Glutamatergic neuron (in vitro differentiated cells): ENCODE measurements around the gene MAPK13. TPM values are rescaled to one million over a fixed set of nuclear protein-coding genes. Genes with fewer than 3 reads are reported as not detected.

Source experiments
- DNase-seq: peaks from one replicate; pipeline ENCODE4 v3.0.0; 2022
- H3K27ac Mint-ChIP-seq: one replicate; pipeline ENCODE4 v1.8.0; 2020; ENCODE audit warnings: mild to moderate bottlenecking, mixed read lengths, inconsistent platforms; ENCODE audit not compliant: unreplicated experiment
- H3K27me3 Mint-ChIP-seq: one replicate; pipeline ENCODE4 v1.8.0; 2020; ENCODE audit warnings: mild to moderate bottlenecking, moderate library complexity, mixed read lengths, inconsistent platforms; ENCODE audit not compliant: unreplicated experiment
- H3K36me3 Mint-ChIP-seq: one replicate; pipeline ENCODE4 v1.8.0; 2020; ENCODE audit warnings: mild to moderate bottlenecking, mixed read lengths, inconsistent platforms; ENCODE audit not compliant: unreplicated experiment
- H3K4me1 Mint-ChIP-seq: one replicate; pipeline ENCODE4 v1.8.0; 2020; ENCODE audit warnings: mild to moderate bottlenecking, low read depth, mixed read lengths, inconsistent platforms; ENCODE audit not compliant: unreplicated experiment
- H3K4me3 Mint-ChIP-seq: one replicate; pipeline ENCODE4 v1.8.0; 2020; ENCODE audit warnings: mild to moderate bottlenecking, mixed read lengths, inconsistent platforms; ENCODE audit not compliant: unreplicated experiment
- H3K9me3 Mint-ChIP-seq: one replicate; pipeline ENCODE4 v1.8.0; 2020; ENCODE audit warnings: mild to moderate bottlenecking, moderate library complexity, mixed read lengths, inconsistent platforms; ENCODE audit not compliant: unreplicated experiment
- CTCF ChIP-seq: fragments of 200-600 bp; sonication (generic); IDR thresholded peaks from one replicate; pipeline ENCODE4 v1.5.0; 2021; ENCODE audit not compliant: partially characterized antibody, unreplicated experiment
- total RNA-seq: library from RNA; stranded (reverse); fragmentation: NEBNext Ultra II Directional; extraction: Animal tissue kit (Norgen Biotek cat#: 25700); gene quantifications from one replicate; pipeline ENCODE4 v1.2.1, GENCODE V29; 2021; ENCODE audit not compliant: unreplicated experiment

Gene MAPK13
- total RNA-seq, 1 donor from 2014 or later = 4.2 TPM

GRCh38 chr6:36150283-36150682 lies 20.0 kb downstream of the MAPK13 start:
- no peaks in the 10 kb centered on the region for H3K4me1 Mint-ChIP-seq

GRCh38 chr6:36154286-36154685 lies 24.0 kb downstream of the MAPK13 start:
- peaks cover 10% of the 10 kb centered on the region for H3K36me3 Mint-ChIP-seq

More at GRCh38 chr6:36150283-36150682, 20.0 kb downstream of the MAPK13 start:
- no peak for TF ChIP-seq CTCF
- DNase-seq = no peak
- Mint-ChIP-seq H3K4me3 (no peak overlapping the region), H3K27ac (no peak overlapping the region), H3K27me3 (peaks cover 5% of the 10 kb centered on the region), H3K9me3 (peaks cover 4% of the 10 kb centered on the region), H3K36me3 (peaks cover 10% of the 10 kb centered on the region)

GRCh38 chr6:36155662-36156061 lies 25.3 kb downstream of the MAPK13 start:
- Mint-ChIP-seq H3K36me3 (peaks cover 10% of the 10 kb centered on the region), H3K27ac (no peak overlapping the region), H3K4me1 (no peaks in the 10 kb centered on the region), H3K9me3 (peaks cover 3% of the 10 kb centered on the region), H3K4me3 (no peak overlapping the region), H3K27me3 (peaks cover 2% of the 10 kb centered on the region)
- DNase-seq = no peak
- no peak for TF ChIP-seq CTCF

More at GRCh38 chr6:36154286-36154685, 24.0 kb downstream of the MAPK13 start:
- Mint-ChIP-seq H3K4me3 (no peak overlapping the region), H3K27ac (no peak overlapping the region), H3K27me3 (peaks cover 2% of the 10 kb centered on the region), H3K4me1 (no peaks in the 10 kb centered on the region), H3K9me3 (peaks cover 3% of the 10 kb centered on the region)
- no peak for DNase-seq
- no peak for TF ChIP-seq CTCF

- Mint-ChIP-seq H3K36me3 (peaks cover 10% of the 10 kb centered on the region), H3K4me3 (no peak overlapping the region), H3K9me3 (peaks cover 5% of the 10 kb centered on the region), H3K27me3 (peaks cover 2% of the 10 kb centered on the region), H3K4me1 (no peaks in the 10 kb centered on the region), H3K27ac (no peak overlapping the region)
- no peak for DNase-seq
- no peak for TF ChIP-seq CTCF
Observed at GRCh38 chr6:36160147-36160760, 29.9 kb downstream of the MAPK13 start.
